Rectal smooth muscle tissue (tissue), 1 donor: ENCODE results near the gene MOV10.

ENCODE experiments used
- H3K27ac ChIP-seq: one replicate; pipeline ENCODE4 v1.7.0; 2013; ENCODE audit warnings: low read depth, low read length, inconsistent platforms
- H3K27me3 ChIP-seq: one replicate; pipeline ENCODE4 v1.7.0; 2013; ENCODE audit warnings: low read length; ENCODE audit not compliant: control insufficient read depth, insufficient read depth
- H3K36me3 ChIP-seq: one replicate; pipeline ENCODE4 v1.7.0; 2013; ENCODE audit warnings: low read length; ENCODE audit not compliant: control insufficient read depth, insufficient read depth
- H3K4me1 ChIP-seq: one replicate; pipeline ENCODE4 v1.7.0; 2013; ENCODE audit warnings: low read length; ENCODE audit not compliant: control insufficient read depth, insufficient read depth
- H3K4me3 ChIP-seq: one replicate; pipeline ENCODE4 v1.7.0; 2013; ENCODE audit warnings: low read length
- H3K9ac ChIP-seq: one replicate; pipeline ENCODE4 v1.7.0; 2013; ENCODE audit warnings: low read length

MOV10 gene

GRCh38 chr1:112744009-112744578 is 69.6 kb downstream of the MOV10 start:
- Histone ChIP-seq H3K4me3 (peak overlapping the region; percentile 37), H3K9ac (no peak overlapping the region), H3K36me3 (no peaks in the 10 kb centered on the region), H3K27ac (no peak overlapping the region), H3K4me1 (peaks cover 2% of the 10 kb centered on the region), H3K27me3 (no peaks in the 10 kb centered on the region)

DNA sequence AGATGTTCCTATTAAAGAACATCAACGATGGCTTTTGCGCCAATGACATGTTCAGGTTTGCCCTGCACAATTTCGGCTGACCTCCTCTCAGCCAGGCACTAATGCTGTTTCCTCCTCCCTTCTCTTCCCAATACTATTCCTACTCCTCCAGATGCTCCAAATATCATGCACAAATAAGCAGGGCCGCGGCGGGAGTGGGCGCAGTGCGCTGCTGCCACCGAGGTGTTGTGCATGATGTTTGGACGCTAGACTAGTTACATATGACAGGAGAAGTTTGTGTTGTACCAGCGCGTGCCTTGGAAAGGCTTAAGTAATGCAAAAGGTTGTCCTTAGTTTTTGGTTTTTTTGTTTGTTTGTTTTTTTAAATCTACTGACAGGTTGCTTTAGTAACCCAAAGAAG is 73.9 kb downstream of the MOV10 start:
- H3K27me3 ChIP-seq, result no peaks in the 10 kb centered on the region
- H3K4me1 ChIP-seq, result peaks cover 2% of the 10 kb centered on the region
- no peak overlapping the region for H3K9ac ChIP-seq
- H3K36me3 ChIP-seq, result no peaks in the 10 kb centered on the region
- H3K27ac ChIP-seq, result no peak overlapping the region
- H3K4me3 ChIP-seq, result no peak overlapping the region
